8988T (cell line): ENCODE results near the gene ERRFI1.

Experiments used
- DNase-seq: peaks from one replicate; pipeline ENCODE4 v3.0.0; 2011

Gene ERRFI1

GRCh38 chr1:8018492-8019228, 7.4 kb downstream of the ERRFI1 start:
- DNase-seq: no peak

GRCh38 chr1:8017495-8018197, 8.5 kb downstream of the ERRFI1 start:
- DNase-seq: no peak

- DNase-seq: no peak
These were observed 9.2 kb downstream of the ERRFI1 start for GRCh38 chr1:8016895-8017241.

- DNase-seq: no peak
These were observed 9.8 kb downstream of the ERRFI1 start for GRCh38 chr1:8016210-8016894.

GRCh38 chr1:8015809-8016165, 10.3 kb downstream of the ERRFI1 start:
- DNase-seq: no peak

- DNase-seq: no peak
These were observed 10.9 kb downstream of the ERRFI1 start for GRCh38 chr1:8015036-8015808.

- no peak for DNase-seq
These were observed 11.6 kb downstream of the ERRFI1 start for GRCh38 chr1:8014381-8014988.

GRCh38 chr1:8013800-8014199, 12.3 kb downstream of the ERRFI1 start:
- DNase-seq: no peak

GRCh38 chr1:8013399-8013798, 12.7 kb downstream of the ERRFI1 start:
- no peak for DNase-seq

- DNase-seq: no peak
These were observed 13.2 kb downstream of the ERRFI1 start for GRCh38 chr1:8012955-8013354.

- no peak for DNase-seq
These were observed 13.9 kb downstream of the ERRFI1 start for GRCh38 chr1:8011923-8012858.

- no peak for DNase-seq
These were observed 15.1 kb downstream of the ERRFI1 start for GRCh38 chr1:8011016-8011415.

GRCh38 chr1:8010080-8010664, 15.9 kb downstream of the ERRFI1 start:
- no peak for DNase-seq

GRCh38 chr1:8009043-8010002, 16.8 kb downstream of the ERRFI1 start:
- DNase-seq: no peak

GRCh38 chr1:8006037-8006963, 19.8 kb downstream of the ERRFI1 start:
- DNase-seq: no peak

GRCh38 chr1:8004803-8005573, 21.1 kb downstream of the ERRFI1 start:
- no peak for DNase-seq

- no peak for DNase-seq
These were observed 21.9 kb downstream of the ERRFI1 start for GRCh38 chr1:8004113-8004802.
